H1 (cell line): Measurements from ENCODE around the gene CCSAP. TPM values are rescaled to one million over a fixed set of nuclear protein-coding genes. Genes with fewer than 3 reads are reported as not detected.

Experiments used
- ASH2L ChIP-seq: fragments of 200-600, 300-600 bp; sonication (generic); IDR thresholded peaks from one replicate; pipeline ENCODE4 v1.7.1; 2017; ENCODE audit warnings: low read length
- CREB1 ChIP-seq: IDR thresholded peaks from 2 replicates; pipeline ENCODE4 v1.6.1; 2012; ENCODE audit warnings: inconsistent platforms
- JUND ChIP-seq: IDR thresholded peaks from 2 replicates; pipeline ENCODE4 v1.6.1; 2011; ENCODE audit warnings: mild to moderate bottlenecking, improper control_type of control experiment, low read length
- PHF8 ChIP-seq: fragments of 200-600 bp; sonication (generic); conservative IDR thresholded peaks from 2 replicates; pipeline ENCODE4 v1.7.1; 2012; ENCODE audit warnings: low read depth, mild to moderate bottlenecking, inconsistent platforms, low read length, moderate library complexity
- POU5F1 ChIP-seq: IDR thresholded peaks from 2 replicates; pipeline ENCODE4 v1.6.1; 2011; ENCODE audit warnings: low read depth, mild to moderate bottlenecking, low read length, moderate library complexity
- SIRT6 ChIP-seq: IDR thresholded peaks from one replicate; pipeline ENCODE4 v1.7.1; 2012; ENCODE audit warnings: low read length, inconsistent platforms
- polyA plus RNA-seq, 7 experiments: library from polyadenylated mRNA; depleted of rRNA in 3 of 7; stranded (reverse) in 5 of 7; unstranded in 2 of 7; fragments of >200 nt in 5 of 7; fragments of 200-250 nt in 2 of 7; gene quantifications; 1 replicate in 5 of 7; 2 replicates in 1 of 7; 4 replicates in 1 of 7; pipeline versions ENCODE4 v1.2.1 to v1.2.3, GENCODE V29; 2011 to 2013; ENCODE audit warnings: missing spikeins in 2 of 7, mixed read lengths in 2 of 7
- total RNA-seq: library from RNA; stranded (reverse); fragmentation: NEBNext Ultra II Directional; extraction: Animal tissue kit (Norgen Biotek cat#: 25700); gene quantifications from 2 replicates; pipeline ENCODE4 v1.2.1, GENCODE V29; 2021

Gene CCSAP
- total and polyA plus RNA-seq, 2 of the 8 experiments (the other 6 are each of a cell fraction or from before 2014, with no cell fraction given) = 3.5 to 17.2 TPM

DNA sequence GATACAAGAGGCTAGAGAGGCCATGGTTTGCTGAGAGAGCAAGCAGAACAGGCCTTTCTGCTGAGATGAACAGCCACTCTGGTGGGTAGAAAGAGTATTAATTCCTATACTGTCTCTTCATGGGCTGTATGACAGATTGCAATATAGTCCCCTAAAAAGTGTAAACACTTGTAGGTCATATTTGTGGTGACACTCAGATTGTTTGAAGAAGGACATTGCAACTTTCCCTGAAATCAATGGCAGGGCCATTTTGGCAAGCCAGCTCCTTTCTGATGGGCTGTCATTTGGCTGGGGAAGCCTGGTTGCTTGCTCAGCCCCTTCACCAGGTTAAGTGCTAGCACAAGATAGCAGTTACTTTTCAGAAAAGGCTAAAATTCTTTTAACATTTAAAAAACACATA lies 44.4 kb downstream of the CCSAP start (continued):
- TF ChIP-seq ASH2L = no peak
- no peak for TF ChIP-seq CREB1
- TF ChIP-seq SIRT6 = no peak
- no peak for TF ChIP-seq JUND
- no peak for TF ChIP-seq PHF8
- no peak for TF ChIP-seq POU5F1
